Uterus (tissue), 2 donors: ENCODE results near the gene RICTOR.

Source experiments
- CTCF ChIP-seq, 4 experiments: fragments of 200-600 bp in 2 of 4; fragments of 450-650 bp in 2 of 4; sonication (generic) in 2 of 4; IDR thresholded peaks; one replicate each; pipeline ENCODE4 v1.5.1; 2016 to 2019; ENCODE audit warnings: antibody characterized with exemption in 4 of 4, mild to moderate bottlenecking in 2 of 4, moderate library complexity in 1 of 4
- POLR2A ChIP-seq, 2 donors: fragments of 450-650 bp; IDR thresholded peaks; one replicate each; pipeline ENCODE4 v1.6.1; 2016; ENCODE audit warnings: antibody characterized with exemption in 2 of 2, mild to moderate bottlenecking in 1 of 2, moderate library complexity in 1 of 2

GRCh38 chr5:39108987-39109386 lies 34.8 kb upstream of the RICTOR start:
- no peak for TF ChIP-seq CTCF (IDR thresholded peaks at IDR 0.05)
- TF ChIP-seq POLR2A (IDR thresholded peaks at IDR 0.05) = no peak
